Liver (tissue), 9 donors: ENCODE data around the gene KCNMA1. TPM values are rescaled to one million over a fixed set of nuclear protein-coding genes. Genes with fewer than 3 reads are reported as not detected.

Source experiments
- DNase-seq: peaks from one replicate; pipeline ENCODE4 v3.0.0-alpha.2; 2017; ENCODE audit warnings: low spot score
- H3K27ac ChIP-seq, 2 donors: one replicate each; pipeline ENCODE4 v1.7.0; 2013; ENCODE audit warnings: inconsistent platforms in 2 of 2, low read length in 2 of 2, control low read depth in 1 of 2, low read depth in 1 of 2, mild to moderate bottlenecking in 1 of 2
- H3K27me3 ChIP-seq, 4 donors: one replicate each; pipeline versions ENCODE4 v1.6.1 to v1.7.0; 2013; ENCODE audit warnings: low read length in 3 of 4, inconsistent platforms in 1 of 4, mild to moderate bottlenecking in 1 of 4, moderate library complexity in 1 of 4; ENCODE audit not compliant: control insufficient read depth in 4 of 4, insufficient read depth in 4 of 4
- H3K36me3 ChIP-seq, 4 donors: one replicate each; pipeline versions ENCODE4 v1.6.1 to v1.7.0; 2013; ENCODE audit warnings: low read length in 3 of 4, mild to moderate bottlenecking in 3 of 4, low read depth in 1 of 4, moderate library complexity in 1 of 4; ENCODE audit not compliant: control insufficient read depth in 4 of 4, insufficient read depth in 3 of 4
- H3K4me1 ChIP-seq, 4 donors: one replicate each; pipeline versions ENCODE4 v1.6.1 to v1.7.0; 2013; ENCODE audit warnings: low read length in 3 of 4, mild to moderate bottlenecking in 3 of 4, moderate library complexity in 1 of 4; ENCODE audit not compliant: control insufficient read depth in 4 of 4, insufficient read depth in 4 of 4
- H3K4me3 ChIP-seq, 3 donors: one replicate each; pipeline versions ENCODE4 v1.6.1 to v1.7.0; 2013; ENCODE audit warnings: low read length in 3 of 3, control low read depth in 1 of 3, low read depth in 1 of 3, mild to moderate bottlenecking in 1 of 3
- H3K9ac ChIP-seq, 2 donors: one replicate each; pipeline ENCODE4 v1.7.0; 2013; ENCODE audit warnings: low read length in 2 of 2, mild to moderate bottlenecking in 2 of 2, moderate library complexity in 2 of 2, control low read depth in 1 of 2, low read depth in 1 of 2
- H3K9me3 ChIP-seq, 4 donors: one replicate each; pipeline versions ENCODE4 v1.6.1 to v1.7.0; 2013; ENCODE audit warnings: low read length in 3 of 4; ENCODE audit not compliant: control insufficient read depth in 4 of 4
- ATF3 ChIP-seq: IDR thresholded peaks from 2 replicates; pipeline ENCODE4 v1.6.1; 2016; ENCODE audit warnings: antibody characterized with exemption
- EGR1 ChIP-seq, 2 donors: IDR thresholded peaks; 2 replicates each; pipeline ENCODE4 v1.6.1; 2016 to 2018; ENCODE audit warnings: antibody characterized with exemption in 2 of 2, low read depth in 2 of 2
- FOXA1 ChIP-seq: IDR thresholded peaks from 2 replicates; pipeline ENCODE4 v1.6.1; 2016; ENCODE audit warnings: antibody characterized with exemption
- FOXA2 ChIP-seq: IDR thresholded peaks from 2 replicates; pipeline ENCODE4 v1.6.1; 2016; ENCODE audit warnings: antibody characterized with exemption
- GABPA ChIP-seq, 2 donors: IDR thresholded peaks in 1 of 2; conservative IDR thresholded peaks in 1 of 2; 2 replicates each; pipeline ENCODE4 v1.6.1; 2016; ENCODE audit warnings: antibody characterized with exemption in 2 of 2, mild to moderate bottlenecking in 1 of 2, moderate library complexity in 1 of 2
- HNF4A ChIP-seq, 2 donors: conservative IDR thresholded peaks; 2 replicates each; pipeline ENCODE4 v1.6.1; 2016; ENCODE audit warnings: antibody characterized with exemption in 2 of 2, mild to moderate bottlenecking in 2 of 2
- HNF4G ChIP-seq: IDR thresholded peaks from 2 replicates; pipeline ENCODE4 v1.6.1; 2016; ENCODE audit warnings: antibody characterized with exemption
- JUND ChIP-seq, 2 donors: IDR thresholded peaks; 2 replicates each; pipeline ENCODE4 v1.6.1; 2016; ENCODE audit warnings: antibody characterized with exemption in 2 of 2
- NR2F2 ChIP-seq: IDR thresholded peaks from 2 replicates; pipeline ENCODE4 v1.6.1; 2016; ENCODE audit warnings: antibody characterized with exemption
- RAD21 ChIP-seq, 2 donors: IDR thresholded peaks; 2 replicates each; pipeline ENCODE4 v1.6.1; 2016; ENCODE audit warnings: antibody characterized with exemption in 2 of 2, mild to moderate bottlenecking in 2 of 2
- RXRA ChIP-seq, 2 donors: IDR thresholded peaks; 2 replicates each; pipeline ENCODE4 v1.6.1; 2017 to 2018; ENCODE audit warnings: antibody characterized with exemption in 2 of 2, mild to moderate bottlenecking in 1 of 2
- SP1 ChIP-seq: IDR thresholded peaks from 2 replicates; pipeline ENCODE4 v1.6.1; 2018; ENCODE audit warnings: antibody characterized with exemption, mild to moderate bottlenecking
- TAF1 ChIP-seq: conservative IDR thresholded peaks from 2 replicates; pipeline ENCODE4 v1.6.1; 2016; ENCODE audit warnings: antibody characterized with exemption, mild to moderate bottlenecking
- YY1 ChIP-seq: IDR thresholded peaks from 2 replicates; pipeline ENCODE4 v1.6.1; 2016; ENCODE audit warnings: antibody characterized with exemption, mild to moderate bottlenecking
- ZBTB33 ChIP-seq: IDR thresholded peaks from 2 replicates; pipeline ENCODE4 v1.6.1; 2016; ENCODE audit warnings: antibody characterized with exemption
- WGBS: extraction: QIAGEN DNeasy Blood & Tissue Kit; methylation state at CpG from one replicate; pipeline ENCODE4 v1.1.7; 2013; 5-methylcytosine and 5-hydroxymethylcytosine counted together
- polyA plus RNA-seq, 2 donors: library from polyadenylated mRNA; stranded (reverse) in 1 of 2; unstranded in 1 of 2; fragments of 200-250 nt in 1 of 2; fragments of >200 nt in 1 of 2; fragmentation: Nextera tagmentation in 1 of 2; extraction: Ambion mirVana in 1 of 2; gene quantifications; one replicate each; pipeline versions ENCODE4 v1.2.1 to v1.2.3, GENCODE V29; 2013 to 2015
- total RNA-seq, 2 donors: library from RNA; depleted of rRNA; stranded (reverse); fragments of >200 nt; gene quantifications; one replicate each; pipeline ENCODE4 v1.2.3, GENCODE V29; 2014
- TF ChIP-seq, protein P1 (sequence below): IDR thresholded peaks from 2 replicates; pipeline ENCODE4 v1.6.1; 2016; ENCODE audit warnings: antibody characterized with exemption, mild to moderate bottlenecking
- TF ChIP-seq, protein P2 (sequence below): fragments of 150-350 bp; IDR thresholded peaks from 2 replicates; pipeline ENCODE4 v1.5.1; 2017; ENCODE audit warnings: improper control_type of control experiment, low read depth, low read length; ENCODE audit not compliant: missing input control
- TF ChIP-seq, protein P3 (sequence below): IDR thresholded peaks from 2 replicates; pipeline ENCODE4 v1.6.1; 2016; ENCODE audit warnings: antibody characterized with exemption
- donor health status: healthy.
- donor health status: healthy.
- donor health status: healthy.
- donor health status: healthy.
- donor health status: healthy.

Gene KCNMA1
- total and polyA plus RNA-seq, 4 donors = 2.5 to 9.7 (median 4.7) TPM

GRCh38 chr10:77686096-77686495, 48.5 kb upstream of the KCNMA1 start:
- H3K9ac ChIP-seq = no peak overlapping the region
- WGBS = 86% methylated on average over 3 of the region's 3 CpGs
- no peaks in the 10 kb centered on the region for H3K36me3 ChIP-seq
- no peak for TF ChIP-seq YY1
- TF ChIP-seq ATF3 = no peak
- TF ChIP-seq, protein P1, sequence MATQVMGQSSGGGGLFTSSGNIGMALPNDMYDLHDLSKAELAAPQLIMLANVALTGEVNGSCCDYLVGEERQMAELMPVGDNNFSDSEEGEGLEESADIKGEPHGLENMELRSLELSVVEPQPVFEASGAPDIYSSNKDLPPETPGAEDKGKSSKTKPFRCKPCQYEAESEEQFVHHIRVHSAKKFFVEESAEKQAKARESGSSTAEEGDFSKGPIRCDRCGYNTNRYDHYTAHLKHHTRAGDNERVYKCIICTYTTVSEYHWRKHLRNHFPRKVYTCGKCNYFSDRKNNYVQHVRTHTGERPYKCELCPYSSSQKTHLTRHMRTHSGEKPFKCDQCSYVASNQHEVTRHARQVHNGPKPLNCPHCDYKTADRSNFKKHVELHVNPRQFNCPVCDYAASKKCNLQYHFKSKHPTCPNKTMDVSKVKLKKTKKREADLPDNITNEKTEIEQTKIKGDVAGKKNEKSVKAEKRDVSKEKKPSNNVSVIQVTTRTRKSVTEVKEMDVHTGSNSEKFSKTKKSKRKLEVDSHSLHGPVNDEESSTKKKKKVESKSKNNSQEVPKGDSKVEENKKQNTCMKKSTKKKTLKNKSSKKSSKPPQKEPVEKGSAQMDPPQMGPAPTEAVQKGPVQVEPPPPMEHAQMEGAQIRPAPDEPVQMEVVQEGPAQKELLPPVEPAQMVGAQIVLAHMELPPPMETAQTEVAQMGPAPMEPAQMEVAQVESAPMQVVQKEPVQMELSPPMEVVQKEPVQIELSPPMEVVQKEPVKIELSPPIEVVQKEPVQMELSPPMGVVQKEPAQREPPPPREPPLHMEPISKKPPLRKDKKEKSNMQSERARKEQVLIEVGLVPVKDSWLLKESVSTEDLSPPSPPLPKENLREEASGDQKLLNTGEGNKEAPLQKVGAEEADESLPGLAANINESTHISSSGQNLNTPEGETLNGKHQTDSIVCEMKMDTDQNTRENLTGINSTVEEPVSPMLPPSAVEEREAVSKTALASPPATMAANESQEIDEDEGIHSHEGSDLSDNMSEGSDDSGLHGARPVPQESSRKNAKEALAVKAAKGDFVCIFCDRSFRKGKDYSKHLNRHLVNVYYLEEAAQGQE = no peak
- no peak for TF ChIP-seq GABPA (IDR thresholded peaks at IDR 0.05 in 1 of 2, conservative IDR thresholded peaks at IDR 0.05 in 1 of 2)
- no peak for TF ChIP-seq HNF4G
- no peak for TF ChIP-seq FOXA1
- TF ChIP-seq HNF4A (conservative IDR thresholded peaks at IDR 0.05) = no peak
- no peak for TF ChIP-seq RXRA (IDR thresholded peaks at IDR 0.05)
- TF ChIP-seq, protein P2, sequence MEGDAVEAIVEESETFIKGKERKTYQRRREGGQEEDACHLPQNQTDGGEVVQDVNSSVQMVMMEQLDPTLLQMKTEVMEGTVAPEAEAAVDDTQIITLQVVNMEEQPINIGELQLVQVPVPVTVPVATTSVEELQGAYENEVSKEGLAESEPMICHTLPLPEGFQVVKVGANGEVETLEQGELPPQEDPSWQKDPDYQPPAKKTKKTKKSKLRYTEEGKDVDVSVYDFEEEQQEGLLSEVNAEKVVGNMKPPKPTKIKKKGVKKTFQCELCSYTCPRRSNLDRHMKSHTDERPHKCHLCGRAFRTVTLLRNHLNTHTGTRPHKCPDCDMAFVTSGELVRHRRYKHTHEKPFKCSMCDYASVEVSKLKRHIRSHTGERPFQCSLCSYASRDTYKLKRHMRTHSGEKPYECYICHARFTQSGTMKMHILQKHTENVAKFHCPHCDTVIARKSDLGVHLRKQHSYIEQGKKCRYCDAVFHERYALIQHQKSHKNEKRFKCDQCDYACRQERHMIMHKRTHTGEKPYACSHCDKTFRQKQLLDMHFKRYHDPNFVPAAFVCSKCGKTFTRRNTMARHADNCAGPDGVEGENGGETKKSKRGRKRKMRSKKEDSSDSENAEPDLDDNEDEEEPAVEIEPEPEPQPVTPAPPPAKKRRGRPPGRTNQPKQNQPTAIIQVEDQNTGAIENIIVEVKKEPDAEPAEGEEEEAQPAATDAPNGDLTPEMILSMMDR = no peak
- no peak for TF ChIP-seq EGR1 (IDR thresholded peaks at IDR 0.05; ENCODE audit: low read depth in 2 of 2)
- no peak for TF ChIP-seq JUND (IDR thresholded peaks at IDR 0.05)
- TF ChIP-seq, protein P3, sequence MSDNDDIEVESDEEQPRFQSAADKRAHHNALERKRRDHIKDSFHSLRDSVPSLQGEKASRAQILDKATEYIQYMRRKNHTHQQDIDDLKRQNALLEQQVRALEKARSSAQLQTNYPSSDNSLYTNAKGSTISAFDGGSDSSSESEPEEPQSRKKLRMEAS = no peak
- no peak for TF ChIP-seq RAD21 (IDR thresholded peaks at IDR 0.05)
- TF ChIP-seq SP1 = no peak
- no peaks in the 10 kb centered on the region for H3K9me3 ChIP-seq
- H3K4me1 ChIP-seq = no peaks in the 10 kb centered on the region
- no peaks in the 10 kb centered on the region for H3K27me3 ChIP-seq
- no peak overlapping the region for H3K4me3 ChIP-seq
- no peak for DNase-seq
- no peak overlapping the region for H3K27ac ChIP-seq

- no peak for DNase-seq
- H3K4me3 ChIP-seq = no peak overlapping the region
- H3K9me3 ChIP-seq = no peaks in the 10 kb centered on the region
- H3K9ac ChIP-seq = no peak overlapping the region
- H3K36me3 ChIP-seq = no peaks in the 10 kb centered on the region
- H3K27me3 ChIP-seq = no peaks in the 10 kb centered on the region
- no peaks in the 10 kb centered on the region for H3K4me1 ChIP-seq
- H3K27ac ChIP-seq = no peak overlapping the region
- WGBS = 72% methylated on average over 4 of the region's 4 CpGs
- TF ChIP-seq EGR1 (IDR thresholded peaks at IDR 0.05; ENCODE audit: low read depth in 2 of 2) = no peak
- no peak for TF ChIP-seq SP1
- TF ChIP-seq, protein P1 = no peak
- TF ChIP-seq FOXA2 = no peak
- no peak for TF ChIP-seq TAF1
- no peak for TF ChIP-seq HNF4A (conservative IDR thresholded peaks at IDR 0.05)
- no peak for TF ChIP-seq ATF3
- TF ChIP-seq, protein P2 = no peak
- no peak for TF ChIP-seq HNF4G
- no peak for TF ChIP-seq NR2F2
- no peak for TF ChIP-seq ZBTB33
- no peak for TF ChIP-seq GABPA (IDR thresholded peaks at IDR 0.05 in 1 of 2, conservative IDR thresholded peaks at IDR 0.05 in 1 of 2)
- TF ChIP-seq YY1 = no peak
Measured at GRCh38 chr10:77685432-77685831, 47.8 kb upstream of the KCNMA1 start.
